H1 (cell line): ENCODE results near the gene RERE.

Source experiments
- CBX5 ChIP-seq: fragments of 300-800, 300-1000 bp; sonication (generic); IDR thresholded peaks from 2 replicates; pipeline ENCODE4 v1.7.1; 2016; ENCODE audit warnings: antibody characterized with exemption, low read length, low read depth
- TF ChIP-seq, protein P1 (sequence below): IDR thresholded peaks from 2 replicates; pipeline ENCODE4 v1.6.1; 2012; ENCODE audit warnings: inconsistent platforms
- TF ChIP-seq, protein P2 (sequence below), 3 experiments: IDR thresholded peaks; 1 replicate in 2 of 3; 2 replicates in 1 of 3; pipeline versions ENCODE4 v1.5.1 to v1.6.1; 2011; ENCODE audit warnings: low read length in 3 of 3, mild to moderate bottlenecking in 3 of 3, inconsistent platforms in 2 of 3, low read depth in 1 of 3, moderate library complexity in 1 of 3; ENCODE audit not compliant: insufficient read depth in 1 of 3; ENCODE audit errors: control extremely low read depth in 1 of 3

DNA sequence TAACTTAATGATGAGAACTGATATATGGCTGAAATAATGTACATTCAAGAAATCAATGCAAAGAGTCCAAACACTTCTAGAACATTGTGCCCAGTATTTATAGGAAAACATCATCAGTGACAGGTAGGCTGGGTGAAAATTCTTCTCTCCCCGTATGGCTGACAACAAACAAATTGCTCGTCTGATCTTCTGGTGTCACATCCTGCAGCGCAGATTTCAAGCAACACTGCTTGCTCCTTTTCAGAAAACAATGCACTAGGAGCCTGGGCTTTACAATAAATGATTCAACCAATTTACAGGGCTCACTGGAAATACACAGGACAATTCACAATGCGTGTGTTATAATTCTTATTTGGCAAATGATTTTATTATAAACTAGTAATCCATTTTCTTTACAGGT is 185.3 kb downstream of the RERE start:
- TF ChIP-seq CBX5: no peak
- TF ChIP-seq, protein P1, sequence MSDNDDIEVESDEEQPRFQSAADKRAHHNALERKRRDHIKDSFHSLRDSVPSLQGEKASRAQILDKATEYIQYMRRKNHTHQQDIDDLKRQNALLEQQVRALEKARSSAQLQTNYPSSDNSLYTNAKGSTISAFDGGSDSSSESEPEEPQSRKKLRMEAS: no peak
- TF ChIP-seq, protein P2, sequence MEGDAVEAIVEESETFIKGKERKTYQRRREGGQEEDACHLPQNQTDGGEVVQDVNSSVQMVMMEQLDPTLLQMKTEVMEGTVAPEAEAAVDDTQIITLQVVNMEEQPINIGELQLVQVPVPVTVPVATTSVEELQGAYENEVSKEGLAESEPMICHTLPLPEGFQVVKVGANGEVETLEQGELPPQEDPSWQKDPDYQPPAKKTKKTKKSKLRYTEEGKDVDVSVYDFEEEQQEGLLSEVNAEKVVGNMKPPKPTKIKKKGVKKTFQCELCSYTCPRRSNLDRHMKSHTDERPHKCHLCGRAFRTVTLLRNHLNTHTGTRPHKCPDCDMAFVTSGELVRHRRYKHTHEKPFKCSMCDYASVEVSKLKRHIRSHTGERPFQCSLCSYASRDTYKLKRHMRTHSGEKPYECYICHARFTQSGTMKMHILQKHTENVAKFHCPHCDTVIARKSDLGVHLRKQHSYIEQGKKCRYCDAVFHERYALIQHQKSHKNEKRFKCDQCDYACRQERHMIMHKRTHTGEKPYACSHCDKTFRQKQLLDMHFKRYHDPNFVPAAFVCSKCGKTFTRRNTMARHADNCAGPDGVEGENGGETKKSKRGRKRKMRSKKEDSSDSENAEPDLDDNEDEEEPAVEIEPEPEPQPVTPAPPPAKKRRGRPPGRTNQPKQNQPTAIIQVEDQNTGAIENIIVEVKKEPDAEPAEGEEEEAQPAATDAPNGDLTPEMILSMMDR (IDR thresholded peaks at IDR 0.05; ENCODE audit: control extremely low read depth in 1 of 3, insufficient read depth in 1 of 3, low read depth in 1 of 3, low read length in 3 of 3): no peak
